ENCODE results near the gene TTLL11.
"Not testable (repeated sequence)": the region's sequence is repeated elsewhere in the genome, so short reads cannot be mapped to it uniquely, and the experiment has no call there.

TTLL11 gene

DNA sequence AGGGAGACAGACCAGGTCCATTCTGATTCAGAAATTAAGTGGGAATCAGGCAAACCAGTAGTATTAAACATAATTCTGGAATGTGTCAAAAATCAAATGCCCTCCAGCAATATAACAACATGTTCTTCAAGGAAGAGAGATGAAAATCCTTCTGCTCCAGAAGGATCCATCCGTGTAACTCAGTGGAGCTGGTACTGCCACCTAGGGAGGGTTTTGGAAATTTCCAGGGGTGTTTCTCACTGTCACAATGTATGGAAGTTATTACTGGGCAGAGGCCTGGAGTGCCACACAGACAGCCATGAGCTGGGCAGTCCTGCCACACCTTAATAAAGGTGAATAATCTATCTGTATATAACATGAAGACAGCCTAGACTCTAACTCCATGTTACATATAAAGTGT lies 87.5 kb downstream of the TTLL11 start:
- H3K27ac ChIP-seq: no peak overlapping the region
- TF ChIP-seq, protein P1, sequence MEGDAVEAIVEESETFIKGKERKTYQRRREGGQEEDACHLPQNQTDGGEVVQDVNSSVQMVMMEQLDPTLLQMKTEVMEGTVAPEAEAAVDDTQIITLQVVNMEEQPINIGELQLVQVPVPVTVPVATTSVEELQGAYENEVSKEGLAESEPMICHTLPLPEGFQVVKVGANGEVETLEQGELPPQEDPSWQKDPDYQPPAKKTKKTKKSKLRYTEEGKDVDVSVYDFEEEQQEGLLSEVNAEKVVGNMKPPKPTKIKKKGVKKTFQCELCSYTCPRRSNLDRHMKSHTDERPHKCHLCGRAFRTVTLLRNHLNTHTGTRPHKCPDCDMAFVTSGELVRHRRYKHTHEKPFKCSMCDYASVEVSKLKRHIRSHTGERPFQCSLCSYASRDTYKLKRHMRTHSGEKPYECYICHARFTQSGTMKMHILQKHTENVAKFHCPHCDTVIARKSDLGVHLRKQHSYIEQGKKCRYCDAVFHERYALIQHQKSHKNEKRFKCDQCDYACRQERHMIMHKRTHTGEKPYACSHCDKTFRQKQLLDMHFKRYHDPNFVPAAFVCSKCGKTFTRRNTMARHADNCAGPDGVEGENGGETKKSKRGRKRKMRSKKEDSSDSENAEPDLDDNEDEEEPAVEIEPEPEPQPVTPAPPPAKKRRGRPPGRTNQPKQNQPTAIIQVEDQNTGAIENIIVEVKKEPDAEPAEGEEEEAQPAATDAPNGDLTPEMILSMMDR (conservative IDR thresholded peaks at IDR 0.05; ENCODE audit: low read depth): peak; percentile 59; the same call in 1 of the 2 replicates
- ChIA-PET CTCF (interaction anchor here (0.5 to 1.6 kb wide), 11 partner anchors 10 to 1253 kb away, joined by 3 to 5 read pairs (median 4); no protein-coding TSS in a partner anchor), POLR2A (ENCODE audit: low non-redundant PET) (no interaction called here)
- peak; percentile 82 for DNase-seq (ENCODE audit: low spot score)

DNA sequence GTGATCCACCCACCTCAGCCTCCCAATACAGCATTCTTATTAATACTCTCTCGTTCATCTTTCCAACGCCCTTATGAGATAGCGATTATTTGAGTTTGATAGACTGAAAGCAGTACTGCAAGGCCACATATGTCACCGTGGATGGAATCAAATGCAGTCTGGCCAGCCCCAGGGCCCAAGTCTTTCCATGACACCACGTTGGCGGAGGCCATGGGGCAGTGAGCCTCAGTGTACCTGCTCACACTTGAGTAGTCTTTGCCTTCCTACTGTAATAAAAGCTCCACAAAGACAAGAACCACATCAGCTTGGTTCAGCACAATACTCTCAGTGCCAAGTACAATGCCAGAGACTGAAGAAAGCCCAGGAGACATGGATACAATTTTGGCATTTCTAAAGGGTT lies 88.5 kb downstream of the TTLL11 start:
- DNase-seq (ENCODE audit: low spot score): no peak
- TF ChIP-seq, protein P1 (conservative IDR thresholded peaks at IDR 0.05; ENCODE audit: low read depth): no peak
- ChIA-PET CTCF (interaction anchor here (0.6 to 1.6 kb wide), 3 partner anchors 9 to 462 kb away, joined by 3 to 5 read pairs (median 4); no protein-coding TSS in a partner anchor), POLR2A (ENCODE audit: low non-redundant PET) (no interaction called here)
- no peak overlapping the region for H3K27ac ChIP-seq

DNA sequence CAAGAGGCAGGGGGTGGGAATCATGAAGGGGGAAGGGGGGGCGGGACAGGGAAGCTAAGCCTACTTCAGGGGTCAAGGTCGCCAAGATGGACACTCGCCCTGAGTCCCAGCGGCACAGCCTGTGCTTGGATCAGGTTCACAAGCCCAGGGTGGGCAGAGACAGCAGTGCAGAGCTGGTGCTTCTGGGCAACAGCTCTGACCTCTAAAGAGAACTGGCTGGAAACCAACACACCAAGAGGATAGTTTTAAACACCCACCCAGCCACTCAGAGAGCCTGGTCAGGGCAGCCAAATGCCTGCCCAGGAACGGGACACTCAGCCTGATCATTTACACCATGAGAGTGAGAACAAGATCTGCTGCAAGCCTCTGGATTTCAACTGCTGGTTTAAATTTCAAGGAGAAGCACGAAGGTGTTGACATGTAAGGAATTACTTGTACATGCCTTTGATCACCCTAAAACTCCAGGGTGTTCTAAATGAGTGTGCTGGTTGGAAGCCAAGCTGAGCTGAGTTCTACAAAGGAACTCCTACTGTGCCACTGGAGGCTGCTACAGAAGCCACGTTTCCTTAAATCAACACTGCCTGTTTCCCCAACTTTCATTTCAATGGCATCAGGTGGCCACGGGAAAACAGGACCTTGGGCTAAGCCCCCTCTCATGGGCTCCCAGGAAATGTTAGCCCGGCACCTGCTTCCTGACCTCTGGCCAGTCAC lies 91.5 kb downstream of the TTLL11 start:
- POLR2A ChIA-PET (ENCODE audit: low non-redundant PET): no interaction called here
- TF ChIP-seq, protein P1 (conservative IDR thresholded peaks at IDR 0.05; ENCODE audit: low read depth): no peak
- CTCF ChIA-PET: interaction anchor here (0.5 to 1.2 kb wide), 2 partner anchors 220 to 456 kb away, joined by 3 to 4 read pairs; no protein-coding TSS in a partner anchor
- H3K27ac ChIP-seq: no peak overlapping the region
- no peak for DNase-seq (ENCODE audit: low spot score)

DNA sequence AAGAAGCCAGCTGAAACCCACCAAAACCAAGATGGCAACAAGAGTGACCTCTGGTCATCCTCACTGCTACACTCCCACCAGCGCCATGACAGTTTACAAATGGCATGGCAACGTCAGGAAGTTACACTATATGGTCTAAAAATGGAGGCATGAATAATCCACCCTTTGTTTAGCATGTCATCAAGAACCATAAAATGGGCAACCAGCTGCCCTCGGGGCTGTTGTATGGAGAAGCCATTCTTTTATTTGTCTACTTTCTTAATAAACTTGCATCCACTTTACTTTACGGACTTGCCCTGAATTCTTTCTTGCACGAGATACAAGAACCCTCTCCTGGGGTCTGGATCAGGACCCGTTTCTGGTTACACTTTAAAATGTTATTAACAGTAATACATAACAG lies 92.6 kb downstream of the TTLL11 start:
- POLR2A ChIA-PET (ENCODE audit: low non-redundant PET); CTCF ChIA-PET; H3K27ac ChIP-seq; DNase-seq (ENCODE audit: low spot score): not testable (repeated sequence)

DNA sequence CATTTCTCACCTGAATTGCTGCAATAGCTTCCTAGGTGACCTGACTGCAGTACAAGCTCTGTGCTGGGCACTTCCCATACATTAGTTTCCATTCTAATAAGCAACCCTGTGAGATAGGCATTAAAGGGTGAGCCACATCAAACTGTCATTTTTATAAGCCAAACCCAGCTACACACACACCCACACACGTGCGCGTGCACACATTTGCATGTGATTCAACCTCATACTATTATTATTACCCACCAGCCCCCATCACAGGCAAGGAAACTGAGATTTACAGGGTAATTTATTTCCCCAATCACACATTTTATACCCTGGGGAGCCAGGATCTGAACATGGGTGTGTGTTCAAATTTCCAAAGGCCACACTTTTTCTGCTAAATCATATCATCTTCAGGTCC lies 93.6 kb downstream of the TTLL11 start:
- DNase-seq (ENCODE audit: low spot score): no peak
- ChIA-PET CTCF (interaction anchor here (0.9 to 1.4 kb wide), 2 partner anchors 152 to 454 kb away, joined by 4 to 5 read pairs; no protein-coding TSS in a partner anchor), POLR2A (ENCODE audit: low non-redundant PET) (no interaction called here)
- TF ChIP-seq, protein P1 (conservative IDR thresholded peaks at IDR 0.05; ENCODE audit: low read depth): no peak
- H3K27ac ChIP-seq: no peak overlapping the region

DNA sequence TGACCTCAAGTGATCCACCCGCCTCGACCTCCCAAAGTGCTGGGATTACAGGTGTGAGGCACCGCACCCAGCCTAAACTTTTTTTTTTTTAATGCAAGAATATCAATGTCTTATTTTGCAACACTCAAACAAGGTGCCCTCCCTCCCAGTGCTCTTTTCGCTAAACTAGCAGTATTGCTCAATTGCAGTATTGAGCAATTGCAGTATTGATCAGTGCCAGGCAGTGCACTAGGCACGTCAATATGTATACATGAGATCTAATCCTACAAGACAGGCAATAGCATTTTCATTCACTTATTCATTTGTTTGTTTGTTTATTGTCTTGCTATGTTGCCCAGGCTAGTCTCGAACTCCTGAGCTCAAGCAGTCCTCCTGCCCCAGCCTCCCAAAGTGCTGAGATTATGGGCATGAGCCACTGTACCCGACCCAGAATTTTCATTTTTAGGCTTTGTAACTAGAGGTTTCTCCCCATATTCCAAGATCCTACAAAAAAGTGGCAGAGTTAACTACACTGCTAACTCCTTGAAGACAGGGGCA lies 94.5 kb downstream of the TTLL11 start:
- no peak overlapping the region for H3K27ac ChIP-seq
- TF ChIP-seq, protein P1 (conservative IDR thresholded peaks at IDR 0.05; ENCODE audit: low read depth): no peak
- ChIA-PET POLR2A (ENCODE audit: low non-redundant PET) (no interaction called here), CTCF (interaction anchor here (0.6 to 2.5 kb wide), 4 partner anchors 94 to 453 kb away, joined by 4 to 10 read pairs (median 6); partner anchors contain the start of gene TTLL11)
- no peak for DNase-seq (ENCODE audit: low spot score)

DNA sequence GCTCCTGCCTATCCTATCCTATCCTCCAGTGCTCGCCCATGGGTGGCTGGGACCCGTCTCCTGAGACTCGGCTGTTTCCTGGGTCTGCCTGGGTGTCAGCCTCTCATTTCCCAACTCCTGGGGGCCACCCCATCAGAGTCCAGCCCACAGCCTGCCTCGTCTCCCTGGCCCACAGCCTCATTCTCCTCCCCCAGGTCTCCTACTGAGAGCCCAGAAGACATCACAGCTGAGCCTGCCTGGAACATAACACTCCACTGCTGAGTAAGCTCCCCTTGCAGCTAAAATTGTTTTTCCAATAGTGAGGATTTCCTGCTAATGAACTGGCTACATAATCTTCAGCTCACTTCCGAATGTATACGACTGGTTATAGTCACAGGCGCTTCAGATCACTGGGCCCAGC lies 95.3 kb downstream of the TTLL11 start:
- no peak for DNase-seq (ENCODE audit: low spot score)
- ChIA-PET POLR2A (ENCODE audit: low non-redundant PET) (no interaction called here), CTCF (interaction anchor here (0.6 to 2.5 kb wide), 5 partner anchors 51 to 730 kb away, joined by 3 to 10 read pairs (median 4); partner anchors contain the start of genes GSN and TTLL11)
- TF ChIP-seq, protein P1 (conservative IDR thresholded peaks at IDR 0.05; ENCODE audit: low read depth): no peak
- H3K27ac ChIP-seq: no peak overlapping the region

Measured in RWPE1 (cell line).